Mucosa of descending colon (tissue), 3 donors: ENCODE results near the gene SLAMF9. TPM values are rescaled to one million over a fixed set of nuclear protein-coding genes. Genes with fewer than 3 reads are reported as not detected.
A peak's percentile ranks its signal among the peaks of the same experiment; 100 is the strongest.

Experiments
- ATAC-seq: fragments of 200-7000 bp; cut with Tn5 transposase; one replicate; pipeline ENCODE4 v1.9.1; 2020; ENCODE audit warnings: mild to moderate bottlenecking, moderate library complexity
- DNase-seq, 3 donors: peaks; one replicate each; pipeline ENCODE4 v3.0.0-alpha.2; 2020
- H3K36me3 ChIP-seq: fragments of 200-600 bp; one replicate; pipeline ENCODE4 v1.8.0; 2021; ENCODE audit warnings: low read depth, mild to moderate bottlenecking
- H3K4me1 ChIP-seq: fragments of 200-600 bp; one replicate; pipeline ENCODE4 v1.8.0; 2021; ENCODE audit warnings: low read depth, mild to moderate bottlenecking
- H3K4me3 ChIP-seq: fragments of 200-600 bp; one replicate; pipeline ENCODE4 v1.8.0; 2021; ENCODE audit warnings: mild to moderate bottlenecking
- H3K9me3 ChIP-seq: fragments of 200-600 bp; one replicate; pipeline ENCODE4 v1.8.0; 2021; ENCODE audit warnings: mild to moderate bottlenecking
- CTCF ChIP-seq: fragments of 200-600 bp; IDR thresholded peaks from one replicate; pipeline ENCODE4 v1.8.0; 2022; ENCODE audit warnings: antibody characterized with exemption, mild to moderate bottlenecking
- intact Hi-C, 2 donors: fragments of 100-400 bp; cut with DNase I in 1 of 2; cut with micrococcal nuclease in 1 of 2; formaldehyde crosslinking; loops; one replicate each; pipeline versions ENCODE4 v1.11.0 to v1.11.1; 2022; cut with DNase I, micrococcal nuclease
- long read RNA-seq, 2 donors: library from polyadenylated mRNA; unstranded; transcript quantifications; one replicate each; pipeline ENCODE4 v2.0.0, GENCODE V29; 2019 to 2021
- total RNA-seq, 3 donors: library from RNA; stranded (reverse); fragmentation: NEBNext Ultra II Directional in 2 of 3; extraction: Animal tissue kit (Norgen Biotek cat#: 25700) in 2 of 3; gene quantifications; one replicate each; pipeline versions ENCODE4 v1.2.1 to v1.2.4, GENCODE V29; 2021 to 2023
- donor health status: DM: no; HTN: no; CAD: no; lungs with moderate emphysema.
- donor health status: DM: no; HTN: no; CAD: no.
- donor health status: DM: no; HTN: yes; CAD: no.

The SLAMF9 gene
- total RNA-seq, result not detected
- long read RNA-seq, donor 1, result 0 reads
- long read RNA-seq, donor 2, result 0 reads

- Histone ChIP-seq H3K4me1 (peaks cover 12% of the 10 kb centered on the region), H3K4me3 (no peak within 1 kb of the TSS), H3K36me3 (no peaks in the 10 kb centered on the region), H3K9me3 (no peaks in the 10 kb centered on the region)
- intact Hi-C loops, result no loop called here
- DNase-seq, result no peak
- ATAC-seq, result peak; percentile 17
- TF ChIP-seq CTCF, result no peak
Measured at GRCh38 chr1:159953536-159954515, at the start of gene SLAMF9. TSS of gene SLAMF9 (minus strand) at chr1:159954237. CDS start at chr1:159954137, 100 bp downstream.

GRCh38 chr1:160001440-160001839 is 47.4 kb upstream of the SLAMF9 start:
- DNase-seq (no peak), ATAC-seq (no peak)
- Histone ChIP-seq H3K36me3 (no peaks in the 10 kb centered on the region), H3K4me3 (no peak overlapping the region), H3K4me1 (no peaks in the 10 kb centered on the region), H3K9me3 (no peaks in the 10 kb centered on the region)
- intact Hi-C loops, result loop anchor here in 1 of 2 donors (10.0 kb wide), 1 partner anchor 207 kb away; no protein-coding TSS in a partner anchor
- TF ChIP-seq CTCF, result no peak

DNA sequence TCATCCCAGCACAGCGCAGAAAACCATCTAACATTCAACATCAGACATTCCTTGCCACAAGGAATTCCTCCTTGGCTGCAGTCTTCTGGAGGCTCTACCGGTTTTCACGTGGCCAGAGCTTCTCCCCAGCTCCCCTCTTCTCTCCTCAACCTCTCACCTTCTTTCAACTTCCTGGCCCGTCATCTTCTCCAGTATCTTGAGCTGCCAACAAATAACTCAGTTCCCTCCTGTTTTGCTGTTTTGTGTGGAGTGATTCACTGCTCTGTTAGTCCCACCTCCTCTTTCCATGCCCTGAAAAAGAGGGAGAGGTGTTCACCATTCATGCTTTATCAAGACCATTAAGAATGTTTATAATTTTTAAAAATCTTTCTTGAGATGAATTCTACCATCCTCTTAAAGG is 45.2 kb upstream of the SLAMF9 start:
- no peak for TF ChIP-seq CTCF
- no peak overlapping the region for H3K4me3 ChIP-seq
- intact Hi-C loops, result no loop called here
- H3K36me3 ChIP-seq, result no peaks in the 10 kb centered on the region
- ATAC-seq (no peak), DNase-seq (no peak)
- no peaks in the 10 kb centered on the region for H3K4me1 ChIP-seq
- no peaks in the 10 kb centered on the region for H3K9me3 ChIP-seq

GRCh38 chr1:159996653-159997052 is 42.6 kb upstream of the SLAMF9 start:
- Histone ChIP-seq H3K4me3 (no peak overlapping the region), H3K36me3 (no peaks in the 10 kb centered on the region), H3K4me1 (no peaks in the 10 kb centered on the region), H3K9me3 (no peaks in the 10 kb centered on the region)
- no peak for ATAC-seq
- TF ChIP-seq CTCF, result no peak
- intact Hi-C loops, result no loop called here
- no peak for DNase-seq

DNA sequence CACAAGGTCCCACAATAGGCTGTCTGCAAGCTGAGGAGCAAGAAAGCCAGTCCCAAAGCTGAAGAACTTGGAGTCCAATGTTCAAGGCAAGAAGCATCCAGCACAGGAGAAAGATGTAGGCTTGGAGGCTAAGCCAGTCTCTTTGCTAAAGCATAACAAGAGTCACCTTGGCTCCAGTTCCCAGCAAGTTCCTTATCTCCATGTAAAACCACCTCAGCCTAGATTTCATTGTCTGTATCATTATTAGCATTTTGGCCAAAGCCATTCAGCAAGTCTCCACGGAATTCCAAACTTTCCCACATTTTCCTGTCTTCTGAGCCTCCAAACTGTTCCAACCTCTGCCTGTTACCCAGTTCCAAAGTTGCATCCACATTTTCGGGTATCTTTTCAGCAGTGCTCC is 40.9 kb upstream of the SLAMF9 start:
- intact Hi-C loops, result no loop called here

More for the DNA sequence above, 40.9 kb upstream of the SLAMF9 start:
- Histone ChIP-seq H3K4me1 (no peaks in the 10 kb centered on the region), H3K36me3 (no peaks in the 10 kb centered on the region), H3K4me3 (no peak overlapping the region), H3K9me3 (no peaks in the 10 kb centered on the region)
- no peak for TF ChIP-seq CTCF
- ATAC-seq (no peak), DNase-seq (no peak)
